NK-92 (cell line): ENCODE results near the gene MAPK7.

Experiments
- DNase-seq: peaks from one replicate; lab custom pipeline; 2025; ENCODE audit not compliant: unreplicated experiment; lab: John Stamatoyannopoulos, UW

MAPK7 gene

DNA sequence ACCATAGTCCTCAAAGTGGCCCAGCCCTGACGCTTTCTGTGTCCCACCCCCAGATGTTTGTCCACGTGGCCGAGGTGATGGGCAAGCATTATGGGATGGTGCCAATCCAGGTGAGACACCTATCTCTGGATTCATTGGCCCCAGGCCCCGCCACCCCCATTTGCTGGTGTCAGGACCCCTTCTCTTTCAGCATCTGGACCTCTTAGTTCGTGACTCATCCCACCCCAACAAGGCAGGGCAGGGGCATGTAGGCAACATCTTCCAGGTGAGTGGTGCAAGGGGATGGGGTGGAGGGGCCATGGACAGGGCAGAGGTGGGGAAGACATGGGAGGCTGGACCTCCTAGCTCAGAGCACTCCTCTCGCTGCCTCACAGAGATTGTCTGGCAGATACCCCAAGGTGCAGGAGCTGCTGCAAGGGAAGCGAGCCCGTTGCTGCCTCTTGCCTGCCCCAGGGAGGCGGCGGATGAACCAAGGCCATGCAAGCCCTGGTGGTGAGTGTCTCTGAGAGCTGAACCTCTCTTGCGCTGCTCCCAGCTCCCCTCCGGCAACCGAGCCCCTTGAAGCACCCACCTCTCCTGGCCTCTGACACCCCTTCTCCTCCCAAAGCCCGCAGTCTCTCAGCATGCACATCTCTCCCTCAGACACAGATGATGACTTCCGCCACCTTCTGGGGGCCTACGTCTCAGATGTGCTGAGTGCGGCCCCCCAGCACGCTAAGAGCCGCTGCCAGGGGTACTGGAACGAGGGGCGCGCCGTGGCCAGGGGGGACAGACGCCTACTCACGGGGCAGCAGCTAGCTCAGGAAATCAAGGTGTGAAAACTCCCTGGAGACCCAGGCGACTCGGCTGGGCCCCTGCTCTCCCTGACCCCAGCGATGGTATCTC, 36.3 kb downstream of the MAPK7 start:
- DNase-seq: no peak

DNA sequence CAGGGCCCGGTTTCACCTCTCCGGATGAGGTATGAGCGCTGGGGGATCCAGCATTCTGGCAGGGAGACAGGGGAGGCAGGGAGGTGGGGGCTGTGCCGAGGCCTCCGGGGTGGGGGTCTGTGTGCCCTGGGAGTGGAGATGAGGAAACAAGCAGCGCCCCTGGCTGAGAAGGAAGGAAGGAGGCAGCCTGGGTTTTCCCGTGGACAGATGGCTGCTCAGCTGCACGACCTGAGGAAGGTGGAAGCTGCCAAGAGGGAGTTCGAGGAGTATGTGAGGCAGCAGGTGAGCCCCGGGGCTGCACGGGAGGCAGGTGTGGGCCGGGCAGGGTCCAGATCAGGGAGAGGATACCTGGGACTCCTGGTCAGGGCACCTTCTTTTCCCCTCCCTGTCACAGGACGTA, 37.0 kb downstream of the MAPK7 start:
- DNase-seq: no peak

DNA sequence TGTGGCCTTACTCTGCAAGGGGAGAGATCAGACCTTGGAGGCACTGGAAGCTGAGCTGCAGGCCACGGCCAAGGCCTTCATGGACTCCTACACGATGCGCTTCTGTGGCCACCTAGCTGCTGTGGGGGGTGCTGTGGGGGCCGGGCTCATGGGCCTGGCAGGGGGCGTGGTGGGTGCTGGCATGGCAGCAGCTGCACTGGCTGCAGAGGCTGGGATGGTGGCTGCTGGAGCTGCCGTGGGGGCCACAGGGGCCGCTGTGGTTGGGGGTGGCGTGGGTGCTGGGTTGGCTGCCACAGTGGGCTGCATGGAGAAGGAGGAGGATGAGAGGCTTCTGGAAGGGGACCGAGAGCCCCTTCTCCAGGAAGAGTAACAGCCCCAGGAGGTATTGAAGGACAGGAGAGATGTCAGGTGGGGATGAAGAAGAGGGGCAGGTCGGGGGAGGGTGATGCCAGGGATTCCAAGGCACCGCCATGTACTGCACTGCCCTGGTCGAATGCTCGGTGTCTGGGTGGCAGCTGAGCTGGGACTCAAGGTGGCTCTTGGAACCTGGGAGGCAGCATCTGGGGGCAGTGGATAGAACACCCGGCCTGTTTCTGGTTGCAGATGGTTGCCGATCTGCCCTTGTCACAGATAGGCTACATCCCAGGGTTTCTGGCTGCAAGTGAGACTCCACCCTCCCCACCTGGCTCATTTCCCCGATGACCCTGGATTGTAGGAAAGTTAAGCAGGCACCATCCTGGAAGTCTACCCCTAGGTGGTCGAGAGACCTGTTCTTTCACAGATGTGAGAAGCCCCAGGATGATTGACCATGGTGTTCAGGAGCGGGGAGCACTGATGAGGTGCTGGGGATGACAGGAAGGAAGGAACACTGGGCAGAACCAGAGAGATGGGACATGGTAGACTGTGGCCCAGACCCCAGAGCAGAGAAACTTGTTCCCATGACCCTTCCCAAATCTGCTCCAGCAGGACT, 37.8 kb downstream of the MAPK7 start:
- DNase-seq: no peak

DNA sequence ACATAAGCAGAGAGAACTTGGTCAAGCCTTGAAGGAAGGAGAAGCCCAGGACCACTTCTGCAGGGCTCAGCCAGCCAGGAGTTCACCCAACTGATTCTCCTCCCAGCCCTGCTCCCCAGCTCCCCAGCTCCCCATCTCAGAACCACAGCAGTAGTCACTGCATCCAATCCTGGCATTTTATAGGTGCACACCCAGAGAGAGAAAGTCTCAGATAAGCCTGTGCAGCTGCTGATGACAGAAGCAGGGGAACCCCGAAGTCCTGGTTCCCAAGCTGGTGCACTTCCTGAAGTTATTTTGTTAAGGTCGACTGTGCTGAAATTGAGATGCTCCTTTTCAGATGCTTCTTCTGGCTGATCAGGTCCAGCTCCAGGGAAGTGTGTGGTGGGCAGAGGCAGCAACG, 39.3 kb downstream of the MAPK7 start:
- DNase-seq: no peak

DNA sequence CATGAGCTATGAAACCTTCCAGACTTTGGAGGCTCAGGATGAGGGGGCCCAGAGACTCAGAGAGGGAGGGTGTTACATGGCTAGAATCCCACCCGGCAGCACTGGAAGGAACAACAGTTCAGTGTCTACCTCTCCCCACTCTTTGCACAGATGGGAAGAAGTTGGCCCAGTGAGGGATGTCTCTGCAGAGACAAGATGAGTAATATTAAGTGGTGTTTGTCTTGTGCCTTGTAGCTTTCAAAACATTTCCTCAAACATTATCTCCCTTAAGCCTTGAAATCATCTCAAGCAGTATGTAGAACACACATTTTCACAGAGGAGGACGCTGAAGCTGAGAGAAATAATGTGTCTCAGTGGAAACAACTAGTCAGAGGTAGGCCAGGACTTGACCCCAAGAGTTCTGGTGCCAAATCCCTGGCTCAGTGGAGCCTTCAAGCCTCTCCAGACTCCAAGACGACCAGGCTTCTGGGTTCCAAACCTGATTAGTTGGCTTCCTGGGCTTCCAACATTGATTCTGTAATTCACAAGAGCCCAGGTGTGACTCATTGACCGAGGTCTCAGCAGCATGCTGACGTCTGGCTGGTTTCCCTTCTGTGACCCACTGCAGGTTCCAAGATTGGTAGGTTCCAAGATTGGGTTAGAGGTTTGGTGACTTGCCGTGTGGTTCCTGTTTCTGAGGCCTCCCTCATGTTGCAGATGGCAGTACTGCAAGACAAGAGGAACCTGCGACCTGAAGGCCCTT, 40.1 kb downstream of the MAPK7 start:
- DNase-seq: no peak

DNA sequence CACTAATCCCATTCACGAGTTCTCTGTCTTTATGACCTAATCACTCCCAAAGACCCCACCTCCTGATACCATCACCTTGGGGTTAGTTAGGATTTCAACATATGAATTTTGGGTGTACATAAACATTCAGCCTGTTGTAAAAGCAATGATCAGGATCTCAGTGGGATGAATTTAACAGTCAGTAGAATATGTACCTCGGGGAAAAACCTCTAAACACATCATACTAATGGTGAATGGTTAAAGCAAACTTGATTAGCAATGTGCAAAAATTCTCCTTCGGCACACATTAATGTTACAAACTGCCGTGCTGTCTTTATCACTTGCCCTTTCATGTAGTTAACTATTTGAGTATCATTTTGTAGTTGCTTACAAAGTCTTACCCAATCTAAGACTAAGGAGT, 42.9 kb downstream of the MAPK7 start:
- DNase-seq: no peak

DNA sequence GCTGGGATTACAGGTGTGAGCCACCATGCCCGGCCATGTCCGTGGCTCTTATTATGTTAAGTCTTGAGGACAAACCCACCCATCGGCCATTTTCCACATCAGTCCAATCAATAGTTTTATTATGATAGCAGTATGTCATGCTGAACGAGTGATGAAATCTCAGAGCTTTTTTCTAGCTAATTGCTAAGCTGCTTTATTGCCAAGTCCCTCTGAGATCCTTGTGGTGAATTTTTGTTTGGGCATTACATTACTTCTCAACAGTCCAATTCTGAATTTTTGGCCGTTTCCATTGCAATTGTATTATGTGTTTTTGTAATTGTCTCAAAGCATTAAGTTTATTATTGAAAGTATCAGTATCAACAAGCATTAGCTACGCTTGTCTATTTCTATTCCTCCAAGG, 43.6 kb downstream of the MAPK7 start:
- no peak for DNase-seq

DNA sequence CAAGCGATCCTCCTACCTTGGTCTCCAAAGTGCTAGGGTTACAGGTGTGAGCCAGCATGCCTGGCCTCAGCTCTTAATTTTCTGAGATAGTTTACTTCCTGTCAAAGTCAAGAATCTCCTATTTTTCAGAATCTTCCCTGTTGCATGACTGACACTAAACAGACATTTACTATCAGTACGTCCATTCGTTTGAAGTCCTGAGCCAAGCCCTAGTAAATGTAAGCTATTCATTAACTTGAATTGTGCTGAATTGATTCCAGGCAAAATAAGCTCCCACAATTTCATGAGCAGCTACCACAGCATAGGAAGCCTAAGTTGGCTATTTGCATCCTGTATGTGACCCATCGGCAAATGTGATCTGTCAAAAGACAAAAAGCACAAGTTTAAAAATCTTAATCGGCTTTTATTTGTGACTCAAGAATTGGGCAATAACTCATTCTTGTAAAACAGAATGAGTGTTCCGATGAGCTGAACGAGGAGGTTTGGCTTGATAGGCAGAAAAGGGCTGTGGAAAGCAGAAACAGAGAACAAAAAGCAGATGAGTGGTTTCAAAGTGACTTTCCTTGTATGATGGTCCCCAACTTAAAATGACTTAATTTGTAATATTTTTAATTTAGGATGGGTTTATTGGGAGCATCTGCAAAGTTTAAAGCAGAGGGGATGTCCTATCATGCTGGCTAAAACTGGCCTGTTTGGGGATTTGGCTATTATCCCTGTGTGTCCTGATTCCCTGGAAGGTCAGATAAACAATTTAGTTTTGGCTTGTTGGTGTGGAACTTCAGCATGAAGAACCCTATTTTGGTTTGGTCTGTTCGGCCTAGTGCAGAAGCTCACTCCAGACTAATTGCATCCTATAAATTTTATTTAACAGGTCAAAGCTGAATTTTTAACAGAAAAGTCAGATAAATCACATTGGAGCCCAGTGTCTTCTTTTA, 46.9 kb downstream of the MAPK7 start:
- DNase-seq: no peak

DNA sequence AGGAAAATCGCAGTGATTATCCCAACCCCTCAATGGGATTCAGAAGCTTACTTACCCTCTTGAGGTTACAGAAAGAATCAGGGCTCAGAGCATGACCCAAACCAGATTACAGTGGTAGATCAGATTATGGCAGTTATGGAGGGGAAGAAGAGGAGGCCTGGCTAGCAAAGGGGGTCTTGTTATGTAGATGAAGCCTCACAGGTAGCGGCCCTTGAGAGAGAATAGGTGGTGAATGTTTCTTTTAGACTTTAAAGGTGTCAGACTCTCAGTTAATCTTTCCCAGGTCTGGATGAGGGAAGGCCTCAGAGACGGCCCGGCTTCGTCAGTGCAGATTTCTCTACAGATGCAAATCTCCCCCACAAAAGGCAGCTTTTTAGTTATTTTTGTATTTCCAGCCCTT, 48.3 kb downstream of the MAPK7 start:
- DNase-seq: no peak

DNA sequence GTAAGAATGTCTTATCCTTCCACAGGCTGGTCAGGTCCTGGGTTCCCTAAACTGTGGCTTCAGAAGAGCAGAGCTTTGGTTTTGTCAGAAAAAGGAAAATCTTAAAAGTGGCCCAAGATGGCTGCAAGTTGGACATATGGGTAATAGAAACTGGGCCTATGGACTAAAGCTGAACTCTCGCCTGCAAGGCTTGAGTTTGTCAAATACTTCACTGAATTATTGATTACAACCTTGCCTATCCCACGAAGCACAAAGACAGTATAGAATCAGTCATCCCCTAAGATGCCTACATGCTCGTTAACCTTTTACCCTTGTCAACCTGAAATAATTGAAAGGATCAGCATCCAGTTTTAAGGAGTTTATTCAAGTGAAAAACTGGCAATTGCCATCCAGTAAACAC, 53.4 kb downstream of the MAPK7 start:
- DNase-seq: no peak
